Measurements from ENCODE around the gene NAV3.

GRCh38 chr12:78183824-78184223 lies 353.1 kb downstream of the NAV3 start:
- TF ChIP-seq CTCF (IDR thresholded peaks at IDR 0.05), result no peak
- no peak for TF ChIP-seq POLR2A (IDR thresholded peaks at IDR 0.05)
- no peak for TF ChIP-seq EP300 (IDR thresholded peaks at IDR 0.05)
- no peak for TF ChIP-seq POLR2AphosphoS5 (IDR thresholded peaks at IDR 0.05)
